ENCODE data around the gene CGB2.
"Not testable (repeated sequence)": the region's sequence is repeated elsewhere in the genome, so short reads cannot be mapped to it uniquely, and the experiment has no call there.

Gene CGB2

GRCh38 chr19:49038111-49038510 lies 6.4 kb downstream of the CGB2 start:
- DNase-seq (ENCODE audit: low read depth in 2 of 2): not testable (repeated sequence)

GRCh38 chr19:49038557-49039276 lies 7.0 kb downstream of the CGB2 start:
- not testable (repeated sequence) for DNase-seq (ENCODE audit: low read depth in 2 of 2)

- DNase-seq (ENCODE audit: low read depth in 2 of 2): not testable (repeated sequence)
These were observed 8.0 kb downstream of the CGB2 start for GRCh38 chr19:49039736-49040135.

- DNase-seq (ENCODE audit: low read depth in 2 of 2): no peak
These were observed 10.5 kb downstream of the CGB2 start for GRCh38 chr19:49042177-49042576.

GRCh38 chr19:49042666-49043065 lies 11.0 kb downstream of the CGB2 start:
- not testable (repeated sequence) for DNase-seq (ENCODE audit: low read depth in 2 of 2)

GRCh38 chr19:49043548-49043947 lies 11.9 kb downstream of the CGB2 start, which contains the start of gene CGB5:
Gene CGB5, plus strand, starts transcription at chr19:49043848. Its CDS starts 362 bp downstream, at chr19:49044210.
- DNase-seq (ENCODE audit: low read depth in 2 of 2): not testable (repeated sequence)

- not testable (repeated sequence) for DNase-seq (ENCODE audit: low read depth in 2 of 2)
These were observed 17.3 kb downstream of the CGB2 start, which contains the start of gene CGB8 for GRCh38 chr19:49049011-49049410. Gene CGB8, minus strand, starts transcription at chr19:49049111. Its CDS starts 372 bp downstream, at chr19:49048739.

- not testable (repeated sequence) for DNase-seq (ENCODE audit: low read depth in 2 of 2)
These were observed 18.1 kb downstream of the CGB2 start for GRCh38 chr19:49049834-49050233.

GRCh38 chr19:49050376-49051033 lies 18.8 kb downstream of the CGB2 start:
- not testable (repeated sequence) for DNase-seq (ENCODE audit: low read depth in 2 of 2)

- no peak for DNase-seq (ENCODE audit: low read depth in 2 of 2)
These were observed 24.6 kb downstream of the CGB2 start for GRCh38 chr19:49056101-49056901.

- DNase-seq (ENCODE audit: low read depth in 2 of 2): not testable (repeated sequence)
These were observed 25.4 kb downstream of the CGB2 start for GRCh38 chr19:49056902-49057596.

- DNase-seq (ENCODE audit: low read depth in 2 of 2): no peak
These were observed 26.0 kb downstream of the CGB2 start, which contains the start of gene CGB7 for GRCh38 chr19:49057636-49058234. Gene CGB7, minus strand, starts transcription at chr19:49057749. Its CDS starts 2,374 bp downstream, at chr19:49055375.

- DNase-seq (ENCODE audit: low read depth in 2 of 2): no peak
These were observed 26.9 kb downstream of the CGB2 start for GRCh38 chr19:49058562-49058961.

- DNase-seq (ENCODE audit: low read depth in 2 of 2): no peak
These were observed 27.4 kb downstream of the CGB2 start for GRCh38 chr19:49059053-49059452.

GRCh38 chr19:49061000-49061399 lies 29.3 kb downstream of the CGB2 start:
- DNase-seq (ENCODE audit: low read depth in 2 of 2): no peak

GRCh38 chr19:49061445-49061844 lies 29.8 kb downstream of the CGB2 start:
- no peak for DNase-seq (ENCODE audit: low read depth in 2 of 2)

- DNase-seq (ENCODE audit: low read depth in 2 of 2): no peak
These were observed 32.4 kb downstream of the CGB2 start for GRCh38 chr19:49064029-49064629.

- no peak for DNase-seq (ENCODE audit: low read depth in 2 of 2)
These were observed 33.3 kb downstream of the CGB2 start, which contains the start of gene NTF4 for GRCh38 chr19:49064768-49065611. Gene NTF4, minus strand, starts transcription at chr19:49064818. Its CDS starts 2,821 bp downstream, at chr19:49061997.

GRCh38 chr19:49065905-49066512 lies 34.3 kb downstream of the CGB2 start:
- DNase-seq (ENCODE audit: low read depth in 2 of 2): no peak
